BJ (cell line): ENCODE results near the gene LCNL1. TPM values are rescaled to one million over a fixed set of nuclear protein-coding genes. Genes with fewer than 3 reads are reported as not detected.

Experiments
- CTCF ChIA-PET: fragments of 350-600 bp; formaldehyde crosslinking; extraction: SDS; loops from one replicate; lab custom pipeline; 2021; ENCODE audit warnings: antibody characterized with exemption, inconsistent platforms; lab: Yijun Ruan, JAX
- POLR2A ChIA-PET: fragments of 300-600 bp; sonication (Branson Sonifier 250); formaldehyde crosslinking; extraction: SDS; loops from one replicate; lab custom pipeline; 2021; ENCODE audit warnings: antibody characterized with exemption; lab: Charles Lee
- DNase-seq: peaks from one replicate; pipeline ENCODE4 v3.0.0-alpha.2; 2011; ENCODE audit warnings: low read depth
- H3K27me3 ChIP-seq: 2 replicates; pipeline ENCODE4 v1.6.0; 2011; ENCODE audit warnings: low read length; ENCODE audit not compliant: control insufficient read depth, insufficient read depth
- H3K36me3 ChIP-seq: 2 replicates; pipeline ENCODE4 v1.5.1; 2011; ENCODE audit warnings: low read length; ENCODE audit not compliant: control insufficient read depth, insufficient read depth
- H3K4me3 ChIP-seq: 2 replicates; pipeline ENCODE4 v1.5.1; 2011; ENCODE audit warnings: low read depth, mild to moderate bottlenecking, control low read depth, low read length
- polyA plus RNA-seq: library from polyadenylated mRNA; depleted of rRNA; stranded (reverse); fragments of >200 nt; gene quantifications from 2 replicates; pipeline ENCODE4 v1.2.3, GENCODE V29; 2011
- TF ChIP-seq, protein P1 (sequence below): IDR thresholded peaks from 2 replicates; pipeline ENCODE4 v1.5.1; 2011; ENCODE audit warnings: low read depth, mild to moderate bottlenecking, control low read depth, inconsistent platforms, low read length, moderate library complexity; ENCODE audit not compliant: insufficient read depth

LCNL1 gene
- polyA plus RNA-seq, 1 experiment = 0.01 TPM

DNA sequence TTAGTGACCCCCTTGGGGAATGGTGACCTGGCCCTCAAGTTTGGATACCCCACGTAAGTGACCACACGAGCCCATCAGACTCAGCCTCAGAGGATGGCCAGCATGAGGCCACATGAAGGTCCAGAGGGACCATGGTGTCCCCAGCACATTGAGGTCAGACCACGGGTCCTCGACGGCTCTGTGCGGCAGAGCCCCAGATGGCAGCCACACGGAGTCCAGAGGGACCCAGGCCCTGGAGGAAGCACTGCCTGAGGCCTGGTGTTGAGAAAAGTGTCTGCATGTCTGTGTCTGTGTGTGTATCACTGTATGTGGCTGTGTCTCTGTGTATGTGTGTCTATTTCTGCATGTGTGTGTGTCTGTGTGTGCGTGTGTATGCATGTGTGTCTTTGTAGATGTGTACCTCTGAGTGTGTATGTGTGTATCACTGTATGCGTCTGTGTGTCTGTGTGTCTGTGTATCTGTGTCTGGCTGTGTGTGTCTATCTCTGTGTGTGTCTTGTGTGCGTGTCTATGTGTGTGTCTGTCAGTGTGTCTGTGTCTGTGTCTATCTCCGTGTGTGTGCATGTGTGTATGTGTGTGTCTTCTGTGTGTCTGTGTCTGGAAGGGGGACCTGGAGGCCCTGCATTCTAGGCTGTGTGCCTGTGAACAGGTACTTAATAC, 992 bp downstream of the LCNL1 start:
- TF ChIP-seq, protein P1, sequence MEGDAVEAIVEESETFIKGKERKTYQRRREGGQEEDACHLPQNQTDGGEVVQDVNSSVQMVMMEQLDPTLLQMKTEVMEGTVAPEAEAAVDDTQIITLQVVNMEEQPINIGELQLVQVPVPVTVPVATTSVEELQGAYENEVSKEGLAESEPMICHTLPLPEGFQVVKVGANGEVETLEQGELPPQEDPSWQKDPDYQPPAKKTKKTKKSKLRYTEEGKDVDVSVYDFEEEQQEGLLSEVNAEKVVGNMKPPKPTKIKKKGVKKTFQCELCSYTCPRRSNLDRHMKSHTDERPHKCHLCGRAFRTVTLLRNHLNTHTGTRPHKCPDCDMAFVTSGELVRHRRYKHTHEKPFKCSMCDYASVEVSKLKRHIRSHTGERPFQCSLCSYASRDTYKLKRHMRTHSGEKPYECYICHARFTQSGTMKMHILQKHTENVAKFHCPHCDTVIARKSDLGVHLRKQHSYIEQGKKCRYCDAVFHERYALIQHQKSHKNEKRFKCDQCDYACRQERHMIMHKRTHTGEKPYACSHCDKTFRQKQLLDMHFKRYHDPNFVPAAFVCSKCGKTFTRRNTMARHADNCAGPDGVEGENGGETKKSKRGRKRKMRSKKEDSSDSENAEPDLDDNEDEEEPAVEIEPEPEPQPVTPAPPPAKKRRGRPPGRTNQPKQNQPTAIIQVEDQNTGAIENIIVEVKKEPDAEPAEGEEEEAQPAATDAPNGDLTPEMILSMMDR = no peak
- no peak for DNase-seq
- ChIA-PET POLR2A (no interaction called here), CTCF (no interaction called here)
- H3K4me3 ChIP-seq = no peak overlapping the region
- H3K36me3 ChIP-seq = no peaks in the 10 kb centered on the region
- H3K27me3 ChIP-seq = peaks cover 1% of the 10 kb centered on the region

- DNase-seq = no peak
- H3K27me3 ChIP-seq = peaks cover 1% of the 10 kb centered on the region
- no peak overlapping the region for H3K4me3 ChIP-seq
- TF ChIP-seq, protein P1 = no peak
- ChIA-PET CTCF (no interaction called here), POLR2A (no interaction called here)
- no peaks in the 10 kb centered on the region for H3K36me3 ChIP-seq
These were observed 1.8 kb downstream of the LCNL1 start for GRCh38 chr9:136984464-136985026.

GRCh38 chr9:136985027-136985602, 2.3 kb downstream of the LCNL1 start:
- Histone ChIP-seq H3K4me3 (no peak overlapping the region), H3K27me3 (peaks cover 1% of the 10 kb centered on the region), H3K36me3 (no peaks in the 10 kb centered on the region)
- ChIA-PET CTCF (interaction anchor here (0.5 kb wide), 1 partner anchor 206 kb away, joined by 3 read pairs; no protein-coding TSS in a partner anchor), POLR2A (no interaction called here)
- no peak for DNase-seq
- TF ChIP-seq, protein P1 = no peak

GRCh38 chr9:136985853-136986252, 3.1 kb downstream of the LCNL1 start:
- TF ChIP-seq, protein P1 = no peak
- no peaks in the 10 kb centered on the region for H3K36me3 ChIP-seq
- ChIA-PET CTCF (interaction anchor here (0.5 kb wide), 1 partner anchor 207 kb away, joined by 3 read pairs; no protein-coding TSS in a partner anchor), POLR2A (no interaction called here)
- no peak overlapping the region for H3K4me3 ChIP-seq
- DNase-seq = no peak
- peaks cover 1% of the 10 kb centered on the region for H3K27me3 ChIP-seq

DNA sequence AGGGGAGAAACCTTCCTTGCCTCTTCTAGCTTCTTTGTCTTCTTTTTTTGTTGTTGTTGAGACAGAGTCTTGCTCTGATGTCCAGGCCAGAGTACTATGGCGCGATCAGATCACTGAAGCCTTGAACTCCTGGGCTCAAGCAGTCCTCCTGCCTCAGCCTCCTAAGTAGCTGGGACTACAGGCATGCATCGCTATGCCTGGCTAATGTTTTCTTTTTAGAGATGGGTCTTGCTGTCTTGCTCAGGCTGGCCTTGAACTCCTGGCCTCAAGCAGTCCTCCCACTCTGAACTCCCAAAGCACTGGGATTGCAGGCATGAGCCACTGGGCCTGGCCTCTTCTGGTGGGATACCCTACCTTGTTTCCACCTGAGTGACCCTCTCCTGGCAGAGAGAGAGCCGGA, 6.1 kb downstream of the LCNL1 start:
- Histone ChIP-seq H3K36me3 (no peaks in the 10 kb centered on the region), H3K4me3 (no peak overlapping the region), H3K27me3 (no peaks in the 10 kb centered on the region; the same call in 1 of the 2 replicates)
- ChIA-PET POLR2A (no interaction called here), CTCF (interaction anchor here (1.1 to 1.4 kb wide), 3 partner anchors 40 to 58 kb away, joined by 4 to 5 read pairs (median 4); partner anchors contain the start of gene NPDC1)
- TF ChIP-seq, protein P1 = no peak
- no peak for DNase-seq
